NCI-H2227 treated with DMSO at 0.1 percent for 48 hours (cell line): Measurements from ENCODE around the gene HAX1.
"Not testable (repeated sequence)": the region's sequence is repeated elsewhere in the genome, so short reads cannot be mapped to it uniquely, and the experiment has no call there.

ENCODE experiments used
- DNase-seq: peaks from one replicate; lab custom pipeline; 2025; lab: John Stamatoyannopoulos, UW

Gene HAX1

GRCh38 chr1:154272217-154272998, at the start of gene HAX1:
Gene HAX1, plus strand, starts transcription at chr1:154272629. Its CDS starts 95 bp downstream, at chr1:154272724.
- peak; percentile 91 for DNase-seq

GRCh38 chr1:154222918-154223317, 49.5 kb upstream of the HAX1 start:
- no peak for DNase-seq

- DNase-seq: no peak
Measured at GRCh38 chr1:154223621-154224020, 48.8 kb upstream of the HAX1 start.

GRCh38 chr1:154225370-154225769, 47.1 kb upstream of the HAX1 start:
- no peak for DNase-seq

GRCh38 chr1:154231112-154231511, 41.3 kb upstream of the HAX1 start:
- not testable (repeated sequence) for DNase-seq

GRCh38 chr1:154233127-154233526, 39.3 kb upstream of the HAX1 start:
- DNase-seq: not testable (repeated sequence)

- no peak for DNase-seq
Measured at GRCh38 chr1:154236855-154237254, 35.6 kb upstream of the HAX1 start.

- DNase-seq: no peak
Measured at GRCh38 chr1:154237435-154237834, 35.0 kb upstream of the HAX1 start.

GRCh38 chr1:154237880-154238506, 34.4 kb upstream of the HAX1 start:
- DNase-seq: no peak

- DNase-seq: no peak
Measured at GRCh38 chr1:154239491-154239890, 32.9 kb upstream of the HAX1 start.

- DNase-seq: no peak
Measured at GRCh38 chr1:154240294-154240833, 32.1 kb upstream of the HAX1 start.

GRCh38 chr1:154241703-154242351, 30.6 kb upstream of the HAX1 start:
- no peak for DNase-seq

- no peak for DNase-seq
Measured at GRCh38 chr1:154253671-154254070, 18.8 kb upstream of the HAX1 start.

GRCh38 chr1:154256686-154257085, 15.7 kb upstream of the HAX1 start:
- DNase-seq: no peak

GRCh38 chr1:154258784-154259183, 13.6 kb upstream of the HAX1 start:
- DNase-seq: no peak

- no peak for DNase-seq
Measured at GRCh38 chr1:154260127-154260526, 12.3 kb upstream of the HAX1 start.

- DNase-seq: no peak
Measured at GRCh38 chr1:154263465-154264332, 8.7 kb upstream of the HAX1 start.

- no peak for DNase-seq
Measured at GRCh38 chr1:154264454-154264853, 8.0 kb upstream of the HAX1 start.

- DNase-seq: no peak
Measured at GRCh38 chr1:154265586-154265985, 6.8 kb upstream of the HAX1 start.

- no peak for DNase-seq
Measured at GRCh38 chr1:154270833-154271232, 1.6 kb upstream of the HAX1 start.

GRCh38 chr1:154272999-154273563, 652 bp downstream of the HAX1 start:
- DNase-seq: no peak
